H54 (cell line): ENCODE results near the gene GPRIN2.
"Not testable (repeated sequence)": the region's sequence is repeated elsewhere in the genome, so short reads cannot be mapped to it uniquely, and the experiment has no call there.

ENCODE experiments used
- DNase-seq: peaks from one replicate; pipeline ENCODE4 v3.0.0; 2011; ENCODE audit warnings: low spot score, mixed read lengths; ENCODE audit not compliant: insufficient read length
- FAIRE-seq: peaks from 3 replicates; lab custom pipeline; 2011; peaks lifted over from hg19 to GRCh38; lab: Jason Lieb, UNC
- POLR2A ChIP-seq: IDR thresholded peaks from 2 replicates; pipeline ENCODE4 v1.6.1; 2011; ENCODE audit warnings: low read depth, mild to moderate bottlenecking, low read length

The GPRIN2 gene

GRCh38 chr10:46572765-46573164 is 16.3 kb upstream of the GPRIN2 start:
- DNase-seq, FAIRE-seq: not testable (repeated sequence)

GRCh38 chr10:46570655-46571054 is 14.2 kb upstream of the GPRIN2 start:
- DNase-seq, FAIRE-seq: not testable (repeated sequence)

- DNase-seq, FAIRE-seq: not testable (repeated sequence)
Observed at GRCh38 chr10:46567151-46567550, 10.7 kb upstream of the GPRIN2 start.

- FAIRE-seq, result peak; percentile 69
- DNase-seq, result not testable (repeated sequence)
Observed at GRCh38 chr10:46565591-46566332, 9.3 kb upstream of the GPRIN2 start.

GRCh38 chr10:46560952-46561351 is 4.5 kb upstream of the GPRIN2 start:
- DNase-seq, result no peak
- FAIRE-seq, result no peak
- TF ChIP-seq POLR2A, result no peak

- no peak for TF ChIP-seq POLR2A
- FAIRE-seq (no peak), DNase-seq (no peak)
Observed at GRCh38 chr10:46560381-46560780, 3.9 kb upstream of the GPRIN2 start.

GRCh38 chr10:46559231-46559671 is 2.8 kb upstream of the GPRIN2 start:
- FAIRE-seq, result no peak
- TF ChIP-seq POLR2A, result no peak
- DNase-seq, result no peak

- FAIRE-seq (no peak), DNase-seq (no peak)
- no peak for TF ChIP-seq POLR2A
Observed at GRCh38 chr10:46558392-46559185, 2.1 kb upstream of the GPRIN2 start.

- FAIRE-seq (no peak), DNase-seq (no peak)
- TF ChIP-seq POLR2A, result no peak
Observed at GRCh38 chr10:46558122-46558391, 1.6 kb upstream of the GPRIN2 start.

- FAIRE-seq, result no peak
- no peak for DNase-seq
- no peak for TF ChIP-seq POLR2A
Observed at GRCh38 chr10:46557319-46558121, 1.1 kb upstream of the GPRIN2 start.

GRCh38 chr10:46555713-46556514 is 544 bp downstream of the GPRIN2 start:
- no peak for TF ChIP-seq POLR2A
- DNase-seq (no peak), FAIRE-seq (no peak)

GRCh38 chr10:46555366-46555712 is 1.1 kb downstream of the GPRIN2 start:
- FAIRE-seq (no peak), DNase-seq (no peak)
- no peak for TF ChIP-seq POLR2A

GRCh38 chr10:46554166-46554781 is 2.2 kb downstream of the GPRIN2 start:
- TF ChIP-seq POLR2A, result no peak
- DNase-seq, result no peak
- no peak for FAIRE-seq
